GM19238 (cell line): ENCODE measurements around the gene FAM98C.
"Not testable (repeated sequence)": the region's sequence is repeated elsewhere in the genome, so short reads cannot be mapped to it uniquely, and the experiment has no call there.

Experiments
- DNase-seq: peaks from one replicate; pipeline ENCODE4 v3.0.0; 2011; ENCODE audit warnings: low spot score; ENCODE audit not compliant: insufficient read length

Gene FAM98C

GRCh38 chr19:38402967-38403674 is at the start of gene FAM98C:
Gene FAM98C (plus strand): TSS chr19:38403093. CDS start chr19:38403154, 61 bp downstream.
- DNase-seq: peak; percentile 100

- DNase-seq: no peak
These were observed 46.9 kb upstream of the FAM98C start for GRCh38 chr19:38355728-38356725.

- no peak for DNase-seq
These were observed 44.8 kb upstream of the FAM98C start for GRCh38 chr19:38358071-38358470.

GRCh38 chr19:38359242-38360021 is 43.5 kb upstream of the FAM98C start:
- DNase-seq: no peak

GRCh38 chr19:38360351-38360750 is 42.5 kb upstream of the FAM98C start:
- no peak for DNase-seq

- DNase-seq: no peak
These were observed 41.9 kb upstream of the FAM98C start for GRCh38 chr19:38360839-38361631.

GRCh38 chr19:38361633-38362075 is 41.2 kb upstream of the FAM98C start:
- peak; percentile 63 for DNase-seq

GRCh38 chr19:38362076-38362945 is 40.6 kb upstream of the FAM98C start:
- peak; percentile 60 for DNase-seq

GRCh38 chr19:38362946-38363688 is 39.8 kb upstream of the FAM98C start:
- DNase-seq: not testable (repeated sequence)

- no peak for DNase-seq
These were observed 35.9 kb upstream of the FAM98C start for GRCh38 chr19:38367041-38367440.

GRCh38 chr19:38369584-38369983 is 33.3 kb upstream of the FAM98C start:
- DNase-seq: no peak

GRCh38 chr19:38370299-38370698 is 32.6 kb upstream of the FAM98C start:
- no peak for DNase-seq

GRCh38 chr19:38371081-38371480 is 31.8 kb upstream of the FAM98C start:
- DNase-seq: no peak

GRCh38 chr19:38373907-38374331 is 29.0 kb upstream of the FAM98C start:
- DNase-seq: no peak

GRCh38 chr19:38374332-38375097 is 28.4 kb upstream of the FAM98C start, which contains the start of gene PSMD8:
Gene PSMD8 (plus strand): TSS chr19:38374571. CDS start chr19:38374602, 31 bp downstream.
- DNase-seq: peak; percentile 96

GRCh38 chr19:38375098-38375493 is 27.8 kb upstream of the FAM98C start:
- no peak for DNase-seq

- no peak for DNase-seq
These were observed 27.1 kb upstream of the FAM98C start for GRCh38 chr19:38375748-38376147.

GRCh38 chr19:38376576-38376975 is 26.3 kb upstream of the FAM98C start:
- DNase-seq: no peak
